NCI-H1092 treated with DMSO at 0.1 percent for 48 hours (cell line): ENCODE results near the gene FHIT.

ENCODE experiments used
- DNase-seq: peaks from one replicate; lab custom pipeline; 2025; lab: John Stamatoyannopoulos, UW

Gene FHIT

GRCh38 chr3:60469481-60469880 lies 781.8 kb downstream of the FHIT start:
- DNase-seq: no peak

- no peak for DNase-seq
Measured at GRCh38 chr3:60463685-60464084, 787.6 kb downstream of the FHIT start.

- no peak for DNase-seq
Measured at GRCh38 chr3:60461267-60461666, 790.0 kb downstream of the FHIT start.

- DNase-seq: no peak
Measured at GRCh38 chr3:60456180-60456579, 795.1 kb downstream of the FHIT start.

- DNase-seq: no peak
Measured at GRCh38 chr3:60453326-60453725, 797.9 kb downstream of the FHIT start.

- no peak for DNase-seq
Measured at GRCh38 chr3:60448696-60449095, 802.6 kb downstream of the FHIT start.

GRCh38 chr3:60445446-60445845 lies 805.8 kb downstream of the FHIT start:
- no peak for DNase-seq

GRCh38 chr3:60444898-60445437 lies 806.3 kb downstream of the FHIT start:
- DNase-seq: no peak

- DNase-seq: no peak
Measured at GRCh38 chr3:60440869-60441268, 810.4 kb downstream of the FHIT start.

GRCh38 chr3:60435941-60436650 lies 815.2 kb downstream of the FHIT start:
- DNase-seq: no peak

- DNase-seq: no peak
Measured at GRCh38 chr3:60434950-60435349, 816.3 kb downstream of the FHIT start.

GRCh38 chr3:60434323-60434722 lies 816.9 kb downstream of the FHIT start:
- DNase-seq: no peak

- no peak for DNase-seq
Measured at GRCh38 chr3:60431599-60431958, 819.7 kb downstream of the FHIT start.

GRCh38 chr3:60430205-60430604 lies 821.0 kb downstream of the FHIT start:
- DNase-seq: no peak

GRCh38 chr3:60427109-60427508 lies 824.1 kb downstream of the FHIT start:
- no peak for DNase-seq

- no peak for DNase-seq
Measured at GRCh38 chr3:60424942-60425341, 826.3 kb downstream of the FHIT start.

- no peak for DNase-seq
Measured at GRCh38 chr3:60424034-60424433, 827.2 kb downstream of the FHIT start.

- no peak for DNase-seq
Measured at GRCh38 chr3:60423556-60423955, 827.7 kb downstream of the FHIT start.

- DNase-seq: no peak
Measured at GRCh38 chr3:60421749-60422446, 829.4 kb downstream of the FHIT start.

- no peak for DNase-seq
Measured at GRCh38 chr3:60417576-60417975, 833.7 kb downstream of the FHIT start.

GRCh38 chr3:60414011-60414410 lies 837.2 kb downstream of the FHIT start:
- no peak for DNase-seq

GRCh38 chr3:60413551-60413950 lies 837.7 kb downstream of the FHIT start:
- DNase-seq: no peak

- DNase-seq: no peak
Measured at GRCh38 chr3:60403866-60404265, 847.4 kb downstream of the FHIT start.

GRCh38 chr3:60402931-60403330 lies 848.3 kb downstream of the FHIT start:
- DNase-seq: no peak
